ENCODE data around the gene NBEA.

DNA sequence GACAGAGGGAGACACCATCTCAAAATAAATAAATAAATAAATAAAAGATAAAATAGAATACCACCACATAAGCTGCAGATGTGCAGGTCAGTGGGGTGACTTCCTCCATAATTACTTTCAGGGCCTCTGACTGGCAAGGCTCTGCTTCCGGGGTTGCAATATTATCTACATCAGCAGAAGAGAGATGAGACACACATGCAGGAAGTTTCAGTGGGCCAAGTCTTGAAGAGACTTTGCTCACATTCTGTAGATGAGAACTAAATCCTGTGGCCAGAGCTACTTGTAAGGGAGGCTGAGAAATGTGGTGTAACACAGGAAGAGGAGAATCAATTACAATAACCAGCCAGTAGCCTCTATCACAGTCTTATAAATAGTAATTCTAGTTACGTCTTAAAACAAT is 624.3 kb downstream of the NBEA start:
- TF ChIP-seq, protein P1, sequence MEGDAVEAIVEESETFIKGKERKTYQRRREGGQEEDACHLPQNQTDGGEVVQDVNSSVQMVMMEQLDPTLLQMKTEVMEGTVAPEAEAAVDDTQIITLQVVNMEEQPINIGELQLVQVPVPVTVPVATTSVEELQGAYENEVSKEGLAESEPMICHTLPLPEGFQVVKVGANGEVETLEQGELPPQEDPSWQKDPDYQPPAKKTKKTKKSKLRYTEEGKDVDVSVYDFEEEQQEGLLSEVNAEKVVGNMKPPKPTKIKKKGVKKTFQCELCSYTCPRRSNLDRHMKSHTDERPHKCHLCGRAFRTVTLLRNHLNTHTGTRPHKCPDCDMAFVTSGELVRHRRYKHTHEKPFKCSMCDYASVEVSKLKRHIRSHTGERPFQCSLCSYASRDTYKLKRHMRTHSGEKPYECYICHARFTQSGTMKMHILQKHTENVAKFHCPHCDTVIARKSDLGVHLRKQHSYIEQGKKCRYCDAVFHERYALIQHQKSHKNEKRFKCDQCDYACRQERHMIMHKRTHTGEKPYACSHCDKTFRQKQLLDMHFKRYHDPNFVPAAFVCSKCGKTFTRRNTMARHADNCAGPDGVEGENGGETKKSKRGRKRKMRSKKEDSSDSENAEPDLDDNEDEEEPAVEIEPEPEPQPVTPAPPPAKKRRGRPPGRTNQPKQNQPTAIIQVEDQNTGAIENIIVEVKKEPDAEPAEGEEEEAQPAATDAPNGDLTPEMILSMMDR (IDR thresholded peaks at IDR 0.05; ENCODE audit: insufficient read depth, low read length) = no peak
- TF ChIP-seq, protein P2, sequence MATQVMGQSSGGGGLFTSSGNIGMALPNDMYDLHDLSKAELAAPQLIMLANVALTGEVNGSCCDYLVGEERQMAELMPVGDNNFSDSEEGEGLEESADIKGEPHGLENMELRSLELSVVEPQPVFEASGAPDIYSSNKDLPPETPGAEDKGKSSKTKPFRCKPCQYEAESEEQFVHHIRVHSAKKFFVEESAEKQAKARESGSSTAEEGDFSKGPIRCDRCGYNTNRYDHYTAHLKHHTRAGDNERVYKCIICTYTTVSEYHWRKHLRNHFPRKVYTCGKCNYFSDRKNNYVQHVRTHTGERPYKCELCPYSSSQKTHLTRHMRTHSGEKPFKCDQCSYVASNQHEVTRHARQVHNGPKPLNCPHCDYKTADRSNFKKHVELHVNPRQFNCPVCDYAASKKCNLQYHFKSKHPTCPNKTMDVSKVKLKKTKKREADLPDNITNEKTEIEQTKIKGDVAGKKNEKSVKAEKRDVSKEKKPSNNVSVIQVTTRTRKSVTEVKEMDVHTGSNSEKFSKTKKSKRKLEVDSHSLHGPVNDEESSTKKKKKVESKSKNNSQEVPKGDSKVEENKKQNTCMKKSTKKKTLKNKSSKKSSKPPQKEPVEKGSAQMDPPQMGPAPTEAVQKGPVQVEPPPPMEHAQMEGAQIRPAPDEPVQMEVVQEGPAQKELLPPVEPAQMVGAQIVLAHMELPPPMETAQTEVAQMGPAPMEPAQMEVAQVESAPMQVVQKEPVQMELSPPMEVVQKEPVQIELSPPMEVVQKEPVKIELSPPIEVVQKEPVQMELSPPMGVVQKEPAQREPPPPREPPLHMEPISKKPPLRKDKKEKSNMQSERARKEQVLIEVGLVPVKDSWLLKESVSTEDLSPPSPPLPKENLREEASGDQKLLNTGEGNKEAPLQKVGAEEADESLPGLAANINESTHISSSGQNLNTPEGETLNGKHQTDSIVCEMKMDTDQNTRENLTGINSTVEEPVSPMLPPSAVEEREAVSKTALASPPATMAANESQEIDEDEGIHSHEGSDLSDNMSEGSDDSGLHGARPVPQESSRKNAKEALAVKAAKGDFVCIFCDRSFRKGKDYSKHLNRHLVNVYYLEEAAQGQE (IDR thresholded peaks at IDR 0.05; ENCODE audit: insufficient replicate concordance, low read depth) = no peak
- TF ChIP-seq POLR2AphosphoS5 (IDR thresholded peaks at IDR 0.05; ENCODE audit: low read depth) (no peak), SPI1 (IDR thresholded peaks at IDR 0.05; ENCODE audit: borderline replicate concordance, low read depth) (no peak)
